MM.1S (cell line): Measurements from ENCODE around the gene LGI1.

Source experiments
- CTCF ChIP-seq: fragments of 300-600 bp; sonication (generic); IDR thresholded peaks from 2 replicates; pipeline ENCODE4 v1.5.1; 2016; ENCODE audit warnings: antibody characterized with exemption, low read length, mixed read lengths
- EZH2phosphoT487 ChIP-seq: fragments of 300-600 bp; sonication (generic); IDR thresholded peaks from 2 replicates; pipeline ENCODE4 v1.6.1; 2018; ENCODE audit warnings: antibody characterized with exemption, low read length

DNA sequence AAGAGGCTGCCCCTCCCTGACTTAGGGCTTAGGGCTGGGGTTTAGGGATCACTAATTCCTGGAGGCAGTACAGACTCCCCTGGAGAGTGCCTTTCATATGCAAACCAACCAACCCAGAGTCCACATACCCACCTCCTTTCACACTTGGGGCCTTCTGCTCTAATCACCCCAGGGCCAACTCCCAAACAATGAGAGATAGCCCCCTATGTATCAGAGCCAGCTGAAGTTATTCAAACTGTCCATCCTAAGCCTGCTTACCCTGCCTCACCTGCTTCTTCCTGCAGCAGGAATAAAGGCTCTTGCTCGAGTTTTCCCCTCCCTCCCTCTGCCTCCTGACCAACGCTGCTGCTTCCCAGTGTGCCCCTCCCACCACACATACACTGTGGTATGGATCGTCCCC lies 84.2 kb downstream of the LGI1 start:
- TF ChIP-seq CTCF = no peak
- no peak for TF ChIP-seq EZH2phosphoT487
